Lower leg skin (tissue), 4 donors: ENCODE measurements around the gene TIGIT. TPM values are rescaled to one million over a fixed set of nuclear protein-coding genes. Genes with fewer than 3 reads are reported as not detected.

Experiments
- DNase-seq, 2 donors: peaks; one replicate each; pipeline ENCODE4 v3.0.0-alpha.2; 2019; ENCODE audit warnings: low spot score in 2 of 2
- H3K4me3 ChIP-seq: fragments of 200-600 bp; sonication (generic); 2 replicates; pipeline ENCODE4 v1.5.1; 2017; ENCODE audit warnings: mild to moderate bottlenecking, low read depth; ENCODE audit not compliant: poor library complexity, severe bottlenecking
- CTCF ChIP-seq, 3 donors: fragments of 450-650 bp; IDR thresholded peaks; one replicate each; pipeline ENCODE4 v1.5.1; 2016; ENCODE audit warnings: antibody characterized with exemption in 3 of 3, mild to moderate bottlenecking in 3 of 3, moderate library complexity in 2 of 3
- POLR2A ChIP-seq, 2 donors: fragments of 450-650 bp; IDR thresholded peaks; one replicate each; pipeline ENCODE4 v1.6.1; 2016 to 2017; ENCODE audit warnings: antibody characterized with exemption in 2 of 2, mild to moderate bottlenecking in 1 of 2, moderate library complexity in 1 of 2
- WGBS, 2 donors: methylation state at CpG; one replicate each; pipeline ENCODE4 v1.1.5; 2018; 5-methylcytosine and 5-hydroxymethylcytosine counted together
- intact Hi-C: fragments of 100-400 bp; cut with DNase I; formaldehyde crosslinking; loops from one replicate; pipeline ENCODE4 v1.15.0; 2023; ENCODE audit warnings: low total_unique reads
- total RNA-seq, 4 donors: library from RNA; depleted of rRNA; stranded (reverse); fragments of >200 nt; gene quantifications; one replicate each; pipeline ENCODE4 v1.1.0, GENCODE V29; 2016

Gene TIGIT
- total RNA-seq, 4 donors from 2014 or later, result 1.2 TPM; not detected in 3

DNA sequence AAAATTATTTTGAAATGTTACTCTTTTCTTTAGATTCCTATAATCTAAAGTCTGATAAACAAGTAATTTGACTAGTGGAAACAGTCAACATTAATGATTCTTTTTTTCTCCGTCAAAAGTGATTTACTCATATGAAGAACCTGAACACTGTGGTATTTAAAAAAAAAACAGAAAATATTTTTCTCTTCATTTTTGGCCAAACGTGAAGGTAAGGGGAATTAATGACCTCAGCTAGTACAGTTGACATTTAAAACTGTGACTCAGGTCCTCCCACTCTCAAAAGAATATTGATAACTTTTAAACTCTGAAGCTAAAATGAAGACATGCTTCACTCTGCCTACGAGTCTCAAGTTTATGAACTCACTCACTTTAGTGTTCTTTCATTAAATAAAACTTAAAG lies 34.5 kb downstream of the TIGIT start:
- intact Hi-C loops, result no loop called here
- DNase-seq, result no peak
- TF ChIP-seq CTCF (IDR thresholded peaks at IDR 0.05), result no peak
- no peak for TF ChIP-seq POLR2A (IDR thresholded peaks at IDR 0.05)
- 87 to 88% methylated on average over 3 of the region's 3 CpGs for WGBS, 2 donors
- no peak overlapping the region for H3K4me3 ChIP-seq

DNA sequence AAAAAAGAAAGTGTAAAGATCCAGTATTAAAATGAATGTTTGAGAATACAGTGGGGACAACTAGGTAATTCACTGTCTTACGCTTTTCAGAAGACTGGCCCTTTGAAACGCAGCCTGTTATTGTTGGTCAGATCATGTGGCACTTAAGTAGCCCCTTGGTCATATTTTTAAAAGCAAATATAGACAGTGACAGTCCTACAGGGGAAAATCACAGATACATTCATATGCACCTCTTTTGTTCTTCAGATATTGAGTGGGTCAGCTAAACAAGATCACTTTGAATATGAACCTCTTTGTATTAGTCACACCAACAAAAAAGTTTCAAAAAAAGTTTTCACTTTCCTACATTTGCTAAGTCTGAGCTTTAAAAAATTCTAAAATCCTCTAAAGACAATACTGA lies 36.0 kb downstream of the TIGIT start:
- 94 to 97% methylated on average over 2 of the region's 2 CpGs for WGBS, 2 donors
- no peak for DNase-seq
- intact Hi-C loops, result no loop called here
- TF ChIP-seq POLR2A (IDR thresholded peaks at IDR 0.05) (no peak), CTCF (IDR thresholded peaks at IDR 0.05) (no peak)
- no peak overlapping the region for H3K4me3 ChIP-seq

GRCh38 chr3:114331007-114331406 lies 37.2 kb downstream of the TIGIT start:
- H3K4me3 ChIP-seq, result no peak overlapping the region
- WGBS, 2 donors, result 91 to 94% methylated on average over 2 of the region's 2 CpGs
- DNase-seq, result no peak
- intact Hi-C loops, result no loop called here
- no peak for TF ChIP-seq CTCF (IDR thresholded peaks at IDR 0.05)
- TF ChIP-seq POLR2A (IDR thresholded peaks at IDR 0.05), result no peak

DNA sequence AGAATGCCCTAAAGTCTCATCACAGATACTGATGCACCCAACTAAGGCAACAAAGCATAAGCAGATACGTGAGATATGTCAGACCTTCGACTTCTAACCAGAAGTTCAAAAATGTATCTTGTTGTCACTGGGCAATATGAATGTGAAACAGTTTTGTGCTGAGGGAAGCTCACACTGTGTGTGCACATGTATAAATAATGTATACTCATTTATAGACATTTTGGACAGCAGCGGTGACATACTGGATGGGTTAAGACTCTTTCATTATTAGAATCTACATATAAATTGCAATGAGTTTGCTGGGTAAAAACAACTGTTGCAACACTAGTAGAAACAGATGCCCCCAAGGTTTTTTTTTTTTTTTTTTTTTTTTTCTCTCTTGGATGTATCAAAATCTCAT lies 37.9 kb downstream of the TIGIT start:
- 94 to 96% methylated on average over 3 of the region's 3 CpGs for WGBS, 2 donors
- intact Hi-C loops, result no loop called here
- no peak for DNase-seq
- no peak overlapping the region for H3K4me3 ChIP-seq
- TF ChIP-seq CTCF (IDR thresholded peaks at IDR 0.05), result no peak
- TF ChIP-seq POLR2A (IDR thresholded peaks at IDR 0.05), result no peak

- intact Hi-C loops, result no loop called here
- H3K4me3 ChIP-seq, result no peak overlapping the region
- DNase-seq, result no peak
- WGBS, 2 donors, result 92 to 95% methylated on average over 5 of the region's 5 CpGs
- TF ChIP-seq POLR2A (IDR thresholded peaks at IDR 0.05), result no peak
- no peak for TF ChIP-seq CTCF (IDR thresholded peaks at IDR 0.05)
These were observed 38.7 kb downstream of the TIGIT start for GRCh38 chr3:114332342-114333179.
